G401.6 (cell line): ENCODE results near the gene HTR3B.

Experiments
- FAIRE-seq: peaks from 2 replicates; lab custom pipeline; 2012; peaks lifted over from hg19 to GRCh38; lab: Jason Lieb, UNC

Gene HTR3B

GRCh38 chr11:113947994-113948393 is 43.4 kb downstream of the HTR3B start:
- no peak for FAIRE-seq

GRCh38 chr11:113949891-113950290 is 45.3 kb downstream of the HTR3B start:
- FAIRE-seq, result no peak

GRCh38 chr11:113951537-113951936 is 46.9 kb downstream of the HTR3B start:
- FAIRE-seq, result no peak

- no peak for FAIRE-seq
Observed at GRCh38 chr11:113952070-113952469, 47.5 kb downstream of the HTR3B start.

GRCh38 chr11:113952588-113952987 is 48.0 kb downstream of the HTR3B start:
- no peak for FAIRE-seq

GRCh38 chr11:113954235-113954634 is 49.6 kb downstream of the HTR3B start:
- FAIRE-seq, result no peak

GRCh38 chr11:113956986-113957385 is 52.4 kb downstream of the HTR3B start:
- no peak for FAIRE-seq

GRCh38 chr11:113960702-113961330 is 56.2 kb downstream of the HTR3B start:
- no peak for FAIRE-seq

- no peak for FAIRE-seq
Observed at GRCh38 chr11:113967361-113967760, 62.8 kb downstream of the HTR3B start.

- no peak for FAIRE-seq
Observed at GRCh38 chr11:113971506-113972195, 67.1 kb downstream of the HTR3B start.

- FAIRE-seq, result no peak
Observed at GRCh38 chr11:113974741-113975470, 70.3 kb downstream of the HTR3B start, which contains the start of gene HTR3A. TSS of gene HTR3A (plus strand) at chr11:113975108. CDS start at chr11:113975326, 218 bp downstream.

GRCh38 chr11:113977071-113977490 is 72.5 kb downstream of the HTR3B start:
- FAIRE-seq, result no peak

- no peak for FAIRE-seq
Observed at GRCh38 chr11:113977701-113978100, 73.1 kb downstream of the HTR3B start.

- FAIRE-seq, result no peak
Observed at GRCh38 chr11:113979431-113979830, 74.8 kb downstream of the HTR3B start.

GRCh38 chr11:113980785-113981184 is 76.2 kb downstream of the HTR3B start:
- FAIRE-seq, result no peak

- no peak for FAIRE-seq
Observed at GRCh38 chr11:113982306-113982705, 77.7 kb downstream of the HTR3B start.

GRCh38 chr11:113984781-113985180 is 80.2 kb downstream of the HTR3B start:
- no peak for FAIRE-seq

- no peak for FAIRE-seq
Observed at GRCh38 chr11:113985906-113986305, 81.3 kb downstream of the HTR3B start.

GRCh38 chr11:113986351-113987140 is 82.0 kb downstream of the HTR3B start:
- no peak for FAIRE-seq

- FAIRE-seq, result no peak
Observed at GRCh38 chr11:113989381-113989780, 84.8 kb downstream of the HTR3B start.

GRCh38 chr11:113989916-113990315 is 85.3 kb downstream of the HTR3B start:
- no peak for FAIRE-seq

- FAIRE-seq, result no peak
Observed at GRCh38 chr11:113991170-113991569, 86.6 kb downstream of the HTR3B start.
